Suprapubic skin (tissue), 3 donors: ENCODE data around the gene RANBP1.

ENCODE experiments used
- POLR2AphosphoS5 ChIP-seq, 3 donors: sonication (generic); formaldehyde crosslinking; IDR thresholded peaks; one replicate each; pipeline ENCODE4 v1.6.1; 2017; ENCODE audit warnings: antibody characterized with exemption in 3 of 3
- TF ChIP-seq, protein P1 (sequence below), 2 donors: fragments of 200-600 bp in 1 of 2; fragments of 450-650 bp in 1 of 2; sonication (generic) in 1 of 2; IDR thresholded peaks; one replicate each; pipeline ENCODE4 v1.5.1; 2016 to 2019; ENCODE audit warnings: antibody characterized with exemption in 2 of 2, mild to moderate bottlenecking in 1 of 2, moderate library complexity in 1 of 2

DNA sequence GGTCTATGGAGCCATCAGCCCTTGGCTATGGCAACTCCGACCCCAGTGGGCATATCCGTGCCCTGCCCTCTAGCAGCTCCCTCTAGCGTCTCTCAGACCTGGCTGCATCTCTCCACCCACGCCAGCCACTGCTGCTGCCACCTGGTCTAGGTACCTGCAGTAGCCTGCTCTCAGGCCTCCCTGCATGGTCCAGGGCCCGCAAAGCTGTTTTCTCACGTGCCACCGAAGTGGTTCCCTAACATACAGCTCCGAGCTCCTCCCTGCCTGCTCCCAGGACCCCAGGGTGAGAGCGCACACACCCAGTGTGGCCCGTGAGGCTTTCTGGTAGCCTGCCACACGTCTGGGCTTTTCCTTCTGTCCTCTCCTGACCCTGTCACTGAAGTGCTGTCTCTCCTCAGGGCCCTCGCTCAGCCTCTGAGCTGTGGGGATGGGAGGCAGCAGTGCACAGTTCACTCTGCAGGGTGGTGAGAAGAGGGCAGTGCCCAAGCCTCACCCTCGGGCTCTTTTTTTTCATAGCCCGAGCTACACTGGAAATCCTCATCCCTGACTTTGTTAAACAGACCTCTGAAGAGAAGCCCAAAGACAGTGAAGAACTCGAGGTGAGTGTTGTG lies 21.6 kb upstream of the RANBP1 start:
- TF ChIP-seq, protein P1, sequence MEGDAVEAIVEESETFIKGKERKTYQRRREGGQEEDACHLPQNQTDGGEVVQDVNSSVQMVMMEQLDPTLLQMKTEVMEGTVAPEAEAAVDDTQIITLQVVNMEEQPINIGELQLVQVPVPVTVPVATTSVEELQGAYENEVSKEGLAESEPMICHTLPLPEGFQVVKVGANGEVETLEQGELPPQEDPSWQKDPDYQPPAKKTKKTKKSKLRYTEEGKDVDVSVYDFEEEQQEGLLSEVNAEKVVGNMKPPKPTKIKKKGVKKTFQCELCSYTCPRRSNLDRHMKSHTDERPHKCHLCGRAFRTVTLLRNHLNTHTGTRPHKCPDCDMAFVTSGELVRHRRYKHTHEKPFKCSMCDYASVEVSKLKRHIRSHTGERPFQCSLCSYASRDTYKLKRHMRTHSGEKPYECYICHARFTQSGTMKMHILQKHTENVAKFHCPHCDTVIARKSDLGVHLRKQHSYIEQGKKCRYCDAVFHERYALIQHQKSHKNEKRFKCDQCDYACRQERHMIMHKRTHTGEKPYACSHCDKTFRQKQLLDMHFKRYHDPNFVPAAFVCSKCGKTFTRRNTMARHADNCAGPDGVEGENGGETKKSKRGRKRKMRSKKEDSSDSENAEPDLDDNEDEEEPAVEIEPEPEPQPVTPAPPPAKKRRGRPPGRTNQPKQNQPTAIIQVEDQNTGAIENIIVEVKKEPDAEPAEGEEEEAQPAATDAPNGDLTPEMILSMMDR (IDR thresholded peaks at IDR 0.05), result no peak
- no peak for TF ChIP-seq POLR2AphosphoS5 (IDR thresholded peaks at IDR 0.05)
